Measurements from ENCODE around the gene DNAJB9.

DNA sequence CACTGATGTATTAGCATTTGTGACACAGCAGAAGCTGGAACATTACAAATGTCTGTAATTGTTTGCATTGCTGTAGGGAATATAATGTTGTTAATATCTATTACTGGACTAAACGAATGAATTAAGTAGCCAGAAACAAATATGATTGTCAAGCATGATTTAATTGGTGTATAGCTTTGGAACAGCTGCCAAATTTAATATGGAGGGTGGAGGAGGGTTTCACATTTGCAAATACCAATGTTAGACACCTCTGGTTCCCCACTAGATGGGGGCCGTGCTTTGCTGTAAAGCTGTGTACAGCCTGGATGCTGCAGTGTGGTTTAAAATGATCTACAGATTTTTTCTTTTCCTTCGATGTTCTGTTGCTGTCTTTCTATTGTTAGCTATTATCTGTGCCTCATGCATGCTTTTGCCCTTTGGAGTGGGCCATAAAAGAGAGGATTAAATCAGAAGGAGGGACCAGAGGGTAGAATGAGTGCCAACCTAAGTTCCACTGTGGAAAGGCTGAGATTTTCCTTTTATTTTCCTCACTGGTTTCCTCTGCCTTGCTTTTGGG, 23.1 kb downstream of the DNAJB9 start:
- TF ChIP-seq POLR2AphosphoS5 (IDR thresholded peaks at IDR 0.05), result no peak
- TF ChIP-seq, protein P1, sequence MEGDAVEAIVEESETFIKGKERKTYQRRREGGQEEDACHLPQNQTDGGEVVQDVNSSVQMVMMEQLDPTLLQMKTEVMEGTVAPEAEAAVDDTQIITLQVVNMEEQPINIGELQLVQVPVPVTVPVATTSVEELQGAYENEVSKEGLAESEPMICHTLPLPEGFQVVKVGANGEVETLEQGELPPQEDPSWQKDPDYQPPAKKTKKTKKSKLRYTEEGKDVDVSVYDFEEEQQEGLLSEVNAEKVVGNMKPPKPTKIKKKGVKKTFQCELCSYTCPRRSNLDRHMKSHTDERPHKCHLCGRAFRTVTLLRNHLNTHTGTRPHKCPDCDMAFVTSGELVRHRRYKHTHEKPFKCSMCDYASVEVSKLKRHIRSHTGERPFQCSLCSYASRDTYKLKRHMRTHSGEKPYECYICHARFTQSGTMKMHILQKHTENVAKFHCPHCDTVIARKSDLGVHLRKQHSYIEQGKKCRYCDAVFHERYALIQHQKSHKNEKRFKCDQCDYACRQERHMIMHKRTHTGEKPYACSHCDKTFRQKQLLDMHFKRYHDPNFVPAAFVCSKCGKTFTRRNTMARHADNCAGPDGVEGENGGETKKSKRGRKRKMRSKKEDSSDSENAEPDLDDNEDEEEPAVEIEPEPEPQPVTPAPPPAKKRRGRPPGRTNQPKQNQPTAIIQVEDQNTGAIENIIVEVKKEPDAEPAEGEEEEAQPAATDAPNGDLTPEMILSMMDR (IDR thresholded peaks at IDR 0.05), result no peak
